Prostate gland (tissue), 2 donors: ENCODE data around the gene EPB41L4A. TPM values are rescaled to one million over a fixed set of nuclear protein-coding genes. Genes with fewer than 3 reads are reported as not detected.

Source experiments
- DNase-seq: peaks from one replicate; pipeline ENCODE4 v3.0.0-alpha.2; 2019; ENCODE audit warnings: low spot score
- H3K27ac ChIP-seq, 2 donors: fragments of 200-600 bp; sonication (generic); 2 replicates each; pipeline ENCODE4 v1.5.1; 2017 to 2019
- H3K27me3 ChIP-seq: fragments of 200-600 bp; sonication (generic); replicated peaks from 2 replicates; pipeline ENCODE4 v1.5.1; 2019; ENCODE audit not compliant: insufficient read depth
- H3K36me3 ChIP-seq, 2 donors: fragments of 200-600 bp; sonication (generic); 1 replicate in 1 of 2; 2 replicates in 1 of 2; pipeline versions ENCODE4 v1.5.1 to v1.8.1; 2017 to 2019
- H3K4me1 ChIP-seq: fragments of 200-600 bp; sonication (generic); replicated peaks from 2 replicates; pipeline ENCODE4 v1.5.1; 2019
- H3K4me3 ChIP-seq, 2 donors: fragments of 200-600 bp; sonication (generic); 2 replicates each; pipeline ENCODE4 v1.5.1; 2017 to 2019
- H3K9me3 ChIP-seq: fragments of 200-600 bp; sonication (generic); 2 replicates; pipeline ENCODE4 v1.5.1; 2017
- CTCF ChIP-seq, 4 experiments: fragments of 200-600 bp in 2 of 4; fragments of 450-650 bp in 2 of 4; sonication (generic) in 2 of 4; IDR thresholded peaks; 1 replicate in 3 of 4; 2 replicates in 1 of 4; pipeline ENCODE4 v1.5.1; 2016 to 2019; ENCODE audit warnings: antibody characterized with exemption in 4 of 4, mild to moderate bottlenecking in 2 of 4, moderate library complexity in 2 of 4
- POLR2A ChIP-seq: fragments of 450-650 bp; IDR thresholded peaks from one replicate; pipeline ENCODE4 v1.6.1; 2016; ENCODE audit warnings: antibody characterized with exemption, mild to moderate bottlenecking
- POLR2AphosphoS5 ChIP-seq: sonication (generic); formaldehyde crosslinking; IDR thresholded peaks from one replicate; pipeline ENCODE4 v1.6.1; 2017; ENCODE audit warnings: antibody characterized with exemption
- WGBS: methylation state at CpG from one replicate; pipeline ENCODE4 v1.1.5; 2018; 5-methylcytosine and 5-hydroxymethylcytosine counted together
- intact Hi-C: fragments of 100-400 bp; cut with DNase I; formaldehyde crosslinking; loops from one replicate; pipeline ENCODE4 v1.14.2; 2022
- total RNA-seq, 2 donors: library from RNA; depleted of rRNA; stranded (reverse); fragments of >200 nt; gene quantifications; one replicate each; pipeline ENCODE4 v1.1.0, GENCODE V29; 2016

Gene EPB41L4A
- total RNA-seq, 2 donors from 2014 or later: 23.0 to 37.5 TPM

- no peak for DNase-seq
- no peak overlapping the region for H3K27ac ChIP-seq
- TF ChIP-seq POLR2AphosphoS5 (no peak), CTCF (IDR thresholded peaks at IDR 0.05) (no peak), POLR2A (no peak)
- WGBS: 93% methylated on average over 8 of the region's 8 CpGs
- H3K27me3 ChIP-seq: no peaks in the 10 kb centered on the region
- H3K4me3 ChIP-seq: no peak overlapping the region
- intact Hi-C loops: no loop called here
- no peaks in the 10 kb centered on the region for H3K9me3 ChIP-seq
- no peaks in the 10 kb centered on the region for H3K36me3 ChIP-seq
- peaks cover 3% of the 10 kb centered on the region for H3K4me1 ChIP-seq
Observed at GRCh38 chr5:112339761-112340160, 79.3 kb downstream of the EPB41L4A start.

GRCh38 chr5:112338681-112339337 is 80.3 kb downstream of the EPB41L4A start:
- peak; percentile 78 for DNase-seq
- Histone ChIP-seq H3K4me1 (peaks cover 3% of the 10 kb centered on the region), H3K9me3 (no peaks in the 10 kb centered on the region), H3K27ac (no peak overlapping the region), H3K36me3 (no peaks in the 10 kb centered on the region), H3K27me3 (no peaks in the 10 kb centered on the region), H3K4me3 (no peak overlapping the region)
- WGBS: 19% methylated on average over 5 of the region's 5 CpGs
- TF ChIP-seq POLR2AphosphoS5 (peak; percentile 79), CTCF (IDR thresholded peaks at IDR 0.05) (no peak)
- intact Hi-C loops: no loop called here

GRCh38 chr5:112333331-112333781 is 85.7 kb downstream of the EPB41L4A start:
- 48% methylated on average over 5 of the region's 5 CpGs for WGBS
- intact Hi-C loops: no loop called here
- H3K27ac ChIP-seq: no peak overlapping the region
- H3K4me1 ChIP-seq: peaks cover 8% of the 10 kb centered on the region
- H3K4me3 ChIP-seq: no peak overlapping the region
- no peaks in the 10 kb centered on the region for H3K27me3 ChIP-seq
- no peak for DNase-seq
- no peaks in the 10 kb centered on the region for H3K36me3 ChIP-seq
- no peaks in the 10 kb centered on the region for H3K9me3 ChIP-seq
- TF ChIP-seq POLR2AphosphoS5 (no peak), POLR2A (no peak), CTCF (IDR thresholded peaks at IDR 0.05) (no peak)

GRCh38 chr5:112331892-112332291 is 87.2 kb downstream of the EPB41L4A start:
- H3K4me3 ChIP-seq: no peak overlapping the region
- no peaks in the 10 kb centered on the region for H3K27me3 ChIP-seq
- 89% methylated on average over 2 of the region's 2 CpGs for WGBS
- intact Hi-C loops: no loop called here
- DNase-seq: no peak
- H3K27ac ChIP-seq: no peak overlapping the region
- no peak for TF ChIP-seq POLR2A
- no peak for TF ChIP-seq CTCF (IDR thresholded peaks at IDR 0.05)
- no peak for TF ChIP-seq POLR2AphosphoS5
- no peaks in the 10 kb centered on the region for H3K36me3 ChIP-seq
- peaks cover 6% of the 10 kb centered on the region for H3K4me1 ChIP-seq
- no peaks in the 10 kb centered on the region for H3K9me3 ChIP-seq

GRCh38 chr5:112329419-112330090 is 89.5 kb downstream of the EPB41L4A start:
- 19% methylated on average over 5 of the region's 5 CpGs for WGBS
- Histone ChIP-seq H3K9me3 (no peaks in the 10 kb centered on the region), H3K4me1 (peaks cover 6% of the 10 kb centered on the region), H3K4me3 (no peak overlapping the region), H3K36me3 (no peaks in the 10 kb centered on the region), H3K27ac (no peak overlapping the region), H3K27me3 (no peaks in the 10 kb centered on the region)
- TF ChIP-seq POLR2AphosphoS5: peak; percentile 47
- TF ChIP-seq CTCF (IDR thresholded peaks at IDR 0.05): no peak
- intact Hi-C loops: no loop called here
- DNase-seq: peak; percentile 23
